Endothelial cell of umbilical vein (primary cell): ENCODE measurements around the gene CCDC69. TPM values are rescaled to one million over a fixed set of nuclear protein-coding genes. Genes with fewer than 3 reads are reported as not detected.

Experiments used
- BruUV-seq: library from RNA; stranded (reverse); fragments of 400-500 nt; replicated peaks from 2 replicates; lab custom pipeline; 2021; lab: Mats Ljungman, UMichigan
- CTCF ChIA-PET: fragments of 300-600, 350-600 bp; sonication (Branson Sonifier 250); formaldehyde crosslinking; loops from one replicate; lab custom pipeline; 2021; ENCODE audit warnings: antibody characterized with exemption, inconsistent platforms; lab: Charles Lee
- POLR2A ChIA-PET: fragments of 300-600, 350-600 bp; sonication (Branson Sonifier 250); formaldehyde crosslinking; loops from one replicate; lab custom pipeline; 2021; ENCODE audit warnings: antibody characterized with exemption, inconsistent platforms; lab: Charles Lee
- DNase-seq: peaks from one replicate; pipeline ENCODE4 v3.0.0-alpha.2; 2011; ENCODE audit warnings: low read depth, low spot score
- FAIRE-seq: peaks from 2 replicates; lab custom pipeline; 2011; peaks lifted over from hg19 to GRCh38; lab: Jason Lieb, UNC
- H2AFZ ChIP-seq: 2 replicates; pipeline ENCODE4 v1.6.0; 2012; ENCODE audit warnings: low read depth, low read length, control low read depth, inconsistent platforms
- H3K27ac ChIP-seq: 2 replicates; pipeline ENCODE4 v1.5.1; 2011; ENCODE audit warnings: low read depth, mild to moderate bottlenecking, control low read depth, low read length, moderate library complexity; ENCODE audit not compliant: insufficient read depth
- H3K27me3 ChIP-seq, 2 experiments: 2 replicates each; pipeline versions ENCODE4 v1.6.0 to v1.6.1; 2011; ENCODE audit warnings: low read length in 2 of 2, mixed read lengths in 1 of 2; ENCODE audit not compliant: control insufficient read depth in 2 of 2, insufficient read depth in 2 of 2
- H3K36me3 ChIP-seq, 2 experiments: 2 replicates in 1 of 2; 3 replicates in 1 of 2; pipeline ENCODE4 v1.5.1; 2011; ENCODE audit warnings: low read length in 2 of 2, mild to moderate bottlenecking in 1 of 2, moderate library complexity in 1 of 2; ENCODE audit not compliant: control insufficient read depth in 2 of 2, insufficient read depth in 2 of 2; ENCODE audit errors: extremely low read depth in 1 of 2
- H3K4me1 ChIP-seq: 3 replicates; pipeline ENCODE4 v1.5.1; 2011; ENCODE audit warnings: mild to moderate bottlenecking, low read length; ENCODE audit not compliant: control insufficient read depth, insufficient read depth; ENCODE audit errors: extremely low read depth
- H3K4me2 ChIP-seq: 2 replicates; pipeline ENCODE4 v1.6.1; 2011; ENCODE audit warnings: low read length, control low read depth, mixed read lengths; ENCODE audit not compliant: insufficient read depth
- H3K4me3 ChIP-seq, 3 experiments: fragments of 200-600 bp in 1 of 3; sonication (generic), shearing (Covaris generic) in 1 of 3; replicated peaks in 1 of 3; 2 replicates each; pipeline ENCODE4 v1.5.1; 2011 to 2016; ENCODE audit warnings: control low read depth in 3 of 3, low read length in 3 of 3, mild to moderate bottlenecking in 2 of 3, inconsistent platforms in 1 of 3, low read depth in 1 of 3, moderate library complexity in 1 of 3; ENCODE audit not compliant: insufficient read depth in 1 of 3
- H3K79me2 ChIP-seq: 2 replicates; pipeline ENCODE4 v1.6.0; 2012; ENCODE audit warnings: low read length, inconsistent platforms; ENCODE audit not compliant: control insufficient read depth, insufficient read depth
- H3K9ac ChIP-seq: replicated peaks from 2 replicates; pipeline ENCODE3; 2011; ENCODE audit warnings: low read length, control low read depth; ENCODE audit not compliant: insufficient read depth; ENCODE audit errors: extremely low read depth
- H3K9me1 ChIP-seq: replicated peaks from 3 replicates; pipeline ENCODE4 v1.6.0; 2011; ENCODE audit warnings: mild to moderate bottlenecking, low read length; ENCODE audit not compliant: control insufficient read depth, insufficient read depth; ENCODE audit errors: extremely low read depth
- H3K9me3 ChIP-seq: replicated peaks from 2 replicates; pipeline ENCODE4 v1.5.1; 2012; ENCODE audit warnings: low read length, inconsistent platforms; ENCODE audit not compliant: control insufficient read depth, insufficient read depth
- H4K20me1 ChIP-seq: replicated peaks from 2 replicates; pipeline ENCODE3; 2011; ENCODE audit warnings: mild to moderate bottlenecking, low read length; ENCODE audit not compliant: control insufficient read depth, insufficient read depth; ENCODE audit errors: extremely low read depth
- EZH2 ChIP-seq: IDR thresholded peaks from 2 replicates; pipeline ENCODE4 v1.6.1; 2012; ENCODE audit warnings: borderline replicate concordance, low read depth, mild to moderate bottlenecking, moderate library complexity, low read length, inconsistent platforms; ENCODE audit not compliant: severe bottlenecking
- FOS ChIP-seq: IDR thresholded peaks from 2 replicates; pipeline ENCODE4 v1.6.1; 2011; ENCODE audit warnings: mild to moderate bottlenecking, low read length, moderate library complexity, borderline replicate concordance; ENCODE audit not compliant: insufficient read depth
- GATA2 ChIP-seq: IDR thresholded peaks from 2 replicates; pipeline ENCODE4 v1.7.0; 2011; ENCODE audit warnings: low read depth, mild to moderate bottlenecking, moderate library complexity, mixed read lengths, low read length; ENCODE audit not compliant: insufficient read length, insufficient read depth
- JUN ChIP-seq: IDR thresholded peaks from 2 replicates; pipeline ENCODE4 v1.6.1; 2011; ENCODE audit warnings: borderline replicate concordance, low read depth; ENCODE audit not compliant: insufficient read length, insufficient read depth
- MYC ChIP-seq: IDR thresholded peaks from one replicate; pipeline ENCODE4 v1.6.1; 2011; ENCODE audit warnings: mild to moderate bottlenecking, low read depth, low read length
- POLR2A ChIP-seq: IDR thresholded peaks from 2 replicates; pipeline ENCODE4 v1.6.1; 2012; ENCODE audit warnings: low read depth, mild to moderate bottlenecking, control low read depth, low read length
- POLR2AphosphoS5 ChIP-seq: IDR thresholded peaks from 2 replicates; pipeline ENCODE4 v1.6.1; 2012; ENCODE audit warnings: low read depth, mild to moderate bottlenecking, control low read depth, low read length, moderate library complexity; ENCODE audit not compliant: insufficient read depth
- dilution Hi-C: fragments of 300-500 bp; cut with MboI; formaldehyde crosslinking; loops from one replicate; pipeline ENCODE4 v1.15.0; 2019; ENCODE audit warnings: low sequenced_read_pairs; ENCODE audit not compliant: extremely low pct_ligation_motif_present
- intact Hi-C: fragments of 100-400 bp; cut with micrococcal nuclease; formaldehyde crosslinking; loops from one replicate; pipeline ENCODE4 v1.10.0; 2022
- polyA plus RNA-seq, 4 experiments: library from polyadenylated mRNA; depleted of rRNA in 3 of 4; stranded (reverse) in 3 of 4; unstranded in 1 of 4; fragments of >200 nt; gene quantifications; 2 replicates each; pipeline versions ENCODE4 v1.2.1 to v1.2.3, GENCODE V29; 2011 to 2012; ENCODE audit warnings: missing spikeins in 1 of 4
- total RNA-seq: library from RNA; stranded (reverse); gene quantifications from 2 replicates; pipeline ENCODE4 v1.2.3, GENCODE V29; 2021
- TF ChIP-seq, protein P1 (sequence below), 2 donors: IDR thresholded peaks; 1 replicate in 1 of 2; 2 replicates in 1 of 2; pipeline ENCODE4 v1.5.1; 2011; ENCODE audit warnings: low read length in 2 of 2, mild to moderate bottlenecking in 2 of 2, moderate library complexity in 2 of 2, control low read depth in 1 of 2, inconsistent platforms in 1 of 2, low read depth in 1 of 2; ENCODE audit not compliant: insufficient read depth in 1 of 2; ENCODE audit errors: extremely low read depth in 1 of 2
- TF ChIP-seq, protein P2 (sequence below): IDR thresholded peaks from 2 replicates; pipeline ENCODE4 v1.6.1; 2011; ENCODE audit not compliant: insufficient read depth, insufficient read length

Gene CCDC69
- total and polyA plus RNA-seq, 2 donors (not counting 3 experiments of a cell fraction or from before 2014, with no cell fraction given) = 4.1 to 4.5 TPM

- H3K9ac ChIP-seq = no peak overlapping the region
- DNase-seq (no peak), FAIRE-seq (no peak)
- no peaks in the 10 kb centered on the region for H3K36me3 ChIP-seq
- intact Hi-C loops = loop anchor here (2.0 kb wide), 1 partner anchor 187 kb away; no protein-coding TSS in a partner anchor
- dilution Hi-C loops = no loop called here
- H3K27ac ChIP-seq = no peak overlapping the region
- TF ChIP-seq POLR2A (no peak), POLR2AphosphoS5 (no peak), EZH2 (no peak), GATA2 (no peak), JUN (no peak), FOS (no peak), MYC (no peak)
- TF ChIP-seq, protein P1, sequence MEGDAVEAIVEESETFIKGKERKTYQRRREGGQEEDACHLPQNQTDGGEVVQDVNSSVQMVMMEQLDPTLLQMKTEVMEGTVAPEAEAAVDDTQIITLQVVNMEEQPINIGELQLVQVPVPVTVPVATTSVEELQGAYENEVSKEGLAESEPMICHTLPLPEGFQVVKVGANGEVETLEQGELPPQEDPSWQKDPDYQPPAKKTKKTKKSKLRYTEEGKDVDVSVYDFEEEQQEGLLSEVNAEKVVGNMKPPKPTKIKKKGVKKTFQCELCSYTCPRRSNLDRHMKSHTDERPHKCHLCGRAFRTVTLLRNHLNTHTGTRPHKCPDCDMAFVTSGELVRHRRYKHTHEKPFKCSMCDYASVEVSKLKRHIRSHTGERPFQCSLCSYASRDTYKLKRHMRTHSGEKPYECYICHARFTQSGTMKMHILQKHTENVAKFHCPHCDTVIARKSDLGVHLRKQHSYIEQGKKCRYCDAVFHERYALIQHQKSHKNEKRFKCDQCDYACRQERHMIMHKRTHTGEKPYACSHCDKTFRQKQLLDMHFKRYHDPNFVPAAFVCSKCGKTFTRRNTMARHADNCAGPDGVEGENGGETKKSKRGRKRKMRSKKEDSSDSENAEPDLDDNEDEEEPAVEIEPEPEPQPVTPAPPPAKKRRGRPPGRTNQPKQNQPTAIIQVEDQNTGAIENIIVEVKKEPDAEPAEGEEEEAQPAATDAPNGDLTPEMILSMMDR (IDR thresholded peaks at IDR 0.05; ENCODE audit: extremely low read depth in 1 of 2, insufficient read depth in 1 of 2, low read depth in 1 of 2, low read length in 2 of 2) = no peak
- TF ChIP-seq, protein P2, sequence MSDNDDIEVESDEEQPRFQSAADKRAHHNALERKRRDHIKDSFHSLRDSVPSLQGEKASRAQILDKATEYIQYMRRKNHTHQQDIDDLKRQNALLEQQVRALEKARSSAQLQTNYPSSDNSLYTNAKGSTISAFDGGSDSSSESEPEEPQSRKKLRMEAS = no peak
- H3K4me3 ChIP-seq = no peak overlapping the region
- H3K4me1 ChIP-seq = no peaks in the 10 kb centered on the region
- no peaks in the 10 kb centered on the region for H3K9me3 ChIP-seq
- H3K9me1 ChIP-seq = no peaks in the 10 kb centered on the region
- H2AFZ ChIP-seq = no peak overlapping the region
- no peaks in the 10 kb centered on the region for H4K20me1 ChIP-seq
- H3K27me3 ChIP-seq = peaks cover 0 to 2% of the 10 kb centered on the region in 2 experiments
- no peak overlapping the region for H3K4me2 ChIP-seq
- ChIA-PET CTCF (interaction anchor here (1.2 to 6.9 kb wide), 10 partner anchors 8 to 236 kb away, joined by 3 to 187 read pairs (median 24); partner anchors contain the start of genes CCDC69 and GM2A), POLR2A (no interaction called here)
- no peaks in the 10 kb centered on the region for H3K79me2 ChIP-seq
- BruUV-seq = no TSS peak
Observed at GRCh38 chr5:151237685-151238084, 13.8 kb upstream of the CCDC69 start.
